Measurements from ENCODE around the gene SPINT2. TPM values are rescaled to one million over a fixed set of nuclear protein-coding genes. Genes with fewer than 3 reads are reported as not detected.

The SPINT2 gene
- total RNA-seq, 4 donors from 2014 or later, result 396 to 1,376 (median 946) TPM

Small RNA genes within 50 kb of the gene (small RNA-seq; reads per million reads assigned to genes)
- 0 reads per million in 4 donors for gene RF00019

Other genes starting within 250 kb of the SPINT2 start
- gene DPF1, start 40.4 kb upstream of the SPINT2 start, total RNA-seq, result not detected
- gene PPP1R14A, start 8.2 kb upstream of the SPINT2 start, total RNA-seq, result 100 to 1,000 TPM in 2 of 4 donors, 10 to 100 TPM in 2; 41.5 to 116 (median 80.0) TPM
- gene C19orf33, start 39.7 kb downstream of the SPINT2 start, total RNA-seq, result 1,000 to 10,000 TPM in 1 of 4 donors, 100 to 1,000 TPM in 2, 10 to 100 TPM in 1; 76.0 to 1,160 (median 338) TPM
- gene YIF1B, start 51.4 kb downstream of the SPINT2 start, total RNA-seq, result 10 to 100 TPM; 15.0 to 24.5 (median 18.4) TPM
- gene KCNK6, start 55.3 kb downstream of the SPINT2 start, total RNA-seq, result 10 to 100 TPM; 14.9 to 44.5 (median 17.6) TPM
- 10 to 100 TPM in 3 of 4 donors, 1 to 10 TPM in 1; 7.0 to 59.5 (median 20.3) TPM for gene CATSPERG, start 71.3 kb downstream of the SPINT2 start, total RNA-seq
- gene PSMD8, start 110.0 kb downstream of the SPINT2 start, total RNA-seq, result 100 to 1,000 TPM in 1 of 4 donors, 10 to 100 TPM in 3; 28.1 to 171 (median 78.5) TPM
- not detected for gene GGN, start 123.5 kb downstream of the SPINT2 start, total RNA-seq
- gene SPRED3, start 124.1 kb downstream of the SPINT2 start, total RNA-seq, result 1 to 10 TPM in 1 of 4 donors, under 1 TPM in 2, not detected in 1; 0.14 to 3.0 (median 0.48) TPM
- gene FAM98C, start 138.5 kb downstream of the SPINT2 start, total RNA-seq, result 100 to 1,000 TPM in 1 of 4 donors, 10 to 100 TPM in 3; 34.0 to 102 (median 41.2) TPM
- gene RASGRP4, start 161.6 kb downstream of the SPINT2 start, total RNA-seq, result 10 to 100 TPM in 1 of 4 donors, 1 to 10 TPM in 2, not detected in 1; 1.5 to 19.8 (median 1.7) TPM
- 1 to 10 TPM in 3 of 4 donors, under 1 TPM in 1; 0.20 to 2.1 (median 1.4) TPM for gene RYR1, start 169.1 kb downstream of the SPINT2 start, total RNA-seq